HepG2 (cell line): ENCODE results near the gene CTNND2. TPM values are rescaled to one million over a fixed set of nuclear protein-coding genes. Genes with fewer than 3 reads are reported as not detected.

ENCODE experiments used
- ATAC-seq: fragments of 200-7000 bp; cut with Tn5 transposase; 3 replicates; pipeline ENCODE4 v1.9.1; 2020; ENCODE audit warnings: mild to moderate bottlenecking, moderate library complexity
- BruUV-seq: library from RNA; stranded (reverse); fragments of 400-500 nt; replicated peaks from 2 replicates; lab custom pipeline; 2021; lab: Mats Ljungman, UMichigan
- CTCF ChIA-PET: fragments of 300-600 bp; formaldehyde crosslinking; extraction: SDS; loops from one replicate; lab custom pipeline; 2021; ENCODE audit warnings: low total read pairs, inconsistent platforms, low intra/inter-chr PET ratio; lab: Yijun Ruan, JAX
- POLR2A ChIA-PET: fragments of 350-600 bp; sonication (Branson Sonifier 250); formaldehyde crosslinking; loops from one replicate; lab custom pipeline; 2020; ENCODE audit warnings: antibody characterized with exemption, inconsistent platforms; lab: Yijun Ruan, JAX
- DNase-seq: peaks from one replicate; pipeline ENCODE4 v3.0.0-alpha.2; 2015; ENCODE audit warnings: low spot score
- FAIRE-seq: peaks from 3 replicates; lab custom pipeline; 2011; peaks lifted over from hg19 to GRCh38; lab: Jason Lieb, UNC
- H2AFZ ChIP-seq: one replicate; pipeline ENCODE4 v1.6.1; 2011; ENCODE audit warnings: low read length, inconsistent platforms
- H3K27ac ChIP-seq: fragments of 300-600 bp; 3 replicates; pipeline ENCODE4 v1.8.0; 2011; ENCODE audit warnings: mixed run types, mild to moderate bottlenecking, mixed read lengths, low read length, inconsistent platforms; ENCODE audit not compliant: insufficient read depth; ENCODE audit errors: extremely low read length
- H3K27me3 ChIP-seq, 2 experiments: fragments of 200-600 bp in 1 of 2; 2 replicates in 1 of 2; 3 replicates in 1 of 2; pipeline versions ENCODE4 v1.6.0 to v1.8.0; 2011; ENCODE audit warnings: low read length in 2 of 2, mild to moderate bottlenecking in 2 of 2, moderate library complexity in 2 of 2, inconsistent platforms in 1 of 2; ENCODE audit not compliant: insufficient read depth in 2 of 2, control insufficient read depth in 1 of 2
- H3K36me3 ChIP-seq, 2 experiments: fragments of 200-600 bp in 1 of 2; replicated peaks in 1 of 2; 2 replicates in 1 of 2; 3 replicates in 1 of 2; pipeline versions ENCODE4 v1.5.1 to v1.8.0; 2011; ENCODE audit warnings: low read length in 2 of 2, inconsistent platforms in 1 of 2; ENCODE audit not compliant: insufficient read depth in 2 of 2, control insufficient read depth in 1 of 2
- H3K4me1 ChIP-seq: 2 replicates; pipeline ENCODE4 v1.5.1; 2012; ENCODE audit warnings: low read length, inconsistent platforms; ENCODE audit not compliant: insufficient read depth
- H3K4me2 ChIP-seq: 2 replicates; pipeline ENCODE4 v1.6.0; 2011; ENCODE audit warnings: low read depth, low read length, inconsistent platforms
- H3K4me3 ChIP-seq, 3 experiments: fragments of 200-600 bp in 1 of 3; sonication (generic), shearing (Covaris generic) in 1 of 3; replicated peaks in 1 of 3; 2 replicates each; pipeline ENCODE4 v1.5.1; 2011 to 2016; ENCODE audit warnings: low read length in 3 of 3, inconsistent platforms in 2 of 3, low read depth in 2 of 3, mild to moderate bottlenecking in 2 of 3, control low read depth in 1 of 3, mixed read lengths in 1 of 3; ENCODE audit not compliant: insufficient read depth in 1 of 3
- H3K79me2 ChIP-seq: one replicate; pipeline ENCODE4 v1.6.1; 2011; ENCODE audit warnings: low read length, inconsistent platforms; ENCODE audit not compliant: insufficient read depth
- H3K9ac ChIP-seq: 2 replicates; pipeline ENCODE4 v1.6.0; 2011; ENCODE audit warnings: mild to moderate bottlenecking, low read depth, low read length, inconsistent platforms; ENCODE audit not compliant: insufficient read depth
- H3K9me3 ChIP-seq: 2 replicates; pipeline ENCODE4 v1.5.1; 2012; ENCODE audit warnings: mild to moderate bottlenecking, low read length
- H4K20me1 ChIP-seq: 2 replicates; pipeline ENCODE4 v1.6.0; 2011; ENCODE audit warnings: inconsistent platforms, mild to moderate bottlenecking, low read length, moderate library complexity; ENCODE audit not compliant: insufficient read depth
- CCDC6 ChIP-seq: sonication (generic); formaldehyde crosslinking; IDR thresholded peaks from 2 replicates; pipeline ENCODE4 v1.8.1; 2022; ENCODE audit warnings: mild to moderate bottlenecking, missing genetic modification reagents, moderate library complexity
- DMAP1 ChIP-seq: IDR thresholded peaks from 2 replicates; pipeline ENCODE4 v1.6.1; 2016
- FOXC1 ChIP-seq: sonication (generic); formaldehyde crosslinking; IDR thresholded peaks from 2 replicates; pipeline ENCODE4 v1.8.0; 2022; ENCODE audit warnings: mild to moderate bottlenecking, missing genetic modification reagents, borderline replicate concordance
- GABPB1 ChIP-seq: IDR thresholded peaks from 2 replicates; pipeline ENCODE4 v1.6.1; 2016; ENCODE audit warnings: mild to moderate bottlenecking, missing genetic modification reagents, moderate library complexity, missing compliant biosample characterization
- IRF1 ChIP-seq: sonication (generic); formaldehyde crosslinking; IDR thresholded peaks from 2 replicates; pipeline ENCODE4 v1.4.0; 2020; ENCODE audit warnings: low read depth, mild to moderate bottlenecking, missing genetic modification reagents
- KLF6 ChIP-seq: IDR thresholded peaks from 2 replicates; pipeline ENCODE4 v1.8.0; 2016; ENCODE audit warnings: missing biosample characterization, missing genetic modification reagents
- MAFK ChIP-seq, 2 experiments: IDR thresholded peaks in 1 of 2; conservative IDR thresholded peaks in 1 of 2; 2 replicates each; pipeline ENCODE4 v1.6.1; 2011; ENCODE audit warnings: improper control_type of control experiment in 2 of 2, low read length in 2 of 2
- PAWR ChIP-seq: sonication (generic); formaldehyde crosslinking; IDR thresholded peaks from 2 replicates; pipeline ENCODE4 v1.4.0; 2020; ENCODE audit warnings: missing genetic modification reagents, mild to moderate bottlenecking, borderline replicate concordance
- POLR2AphosphoS2 ChIP-seq: IDR thresholded peaks from 2 replicates; pipeline ENCODE4 v1.6.1; 2011; ENCODE audit warnings: low read depth, low read length, improper control_type of control experiment
- RBAK ChIP-seq: sonication (generic); formaldehyde crosslinking; IDR thresholded peaks from 2 replicates; pipeline ENCODE4 v1.5.1; 2020; ENCODE audit warnings: mild to moderate bottlenecking, missing genetic modification reagents
- ZBTB1 ChIP-seq: sonication (generic); formaldehyde crosslinking; IDR thresholded peaks from 2 replicates; pipeline ENCODE4 v1.4.0; 2020; ENCODE audit warnings: missing genetic modification reagents, borderline replicate concordance
- ZC3H4 ChIP-seq: sonication (generic); formaldehyde crosslinking; IDR thresholded peaks from 2 replicates; pipeline ENCODE4 v1.4.0; 2020; ENCODE audit warnings: missing genetic modification reagents, borderline replicate concordance
- ZNF160 ChIP-seq: sonication (generic); formaldehyde crosslinking; IDR thresholded peaks from 2 replicates; pipeline ENCODE4 v1.8.0; 2022; ENCODE audit warnings: mild to moderate bottlenecking, inconsistent platforms, missing genetic modification reagents
- ZNF276 ChIP-seq: sonication (generic); formaldehyde crosslinking; IDR thresholded peaks from 2 replicates; pipeline ENCODE4 v1.4.0; 2020; ENCODE audit warnings: mild to moderate bottlenecking, low read depth, missing genetic modification reagents
- ZNF383 ChIP-seq: sonication (generic); formaldehyde crosslinking; IDR thresholded peaks from 2 replicates; pipeline ENCODE4 v1.4.0; 2020; ENCODE audit warnings: missing genetic modification reagents, mild to moderate bottlenecking, borderline replicate concordance
- ZNF768 ChIP-seq: sonication (generic); formaldehyde crosslinking; IDR thresholded peaks from 2 replicates; pipeline ENCODE4 v1.4.0; 2020; ENCODE audit warnings: missing genetic modification reagents
- ZNF792 ChIP-seq: IDR thresholded peaks from 2 replicates; pipeline ENCODE4 v1.6.1; 2016
- ZNF879 ChIP-seq: sonication (generic); formaldehyde crosslinking; IDR thresholded peaks from 2 replicates; pipeline ENCODE4 v1.8.1; 2023; ENCODE audit warnings: missing genetic modification reagents
- ZSCAN29 ChIP-seq: sonication (generic); formaldehyde crosslinking; conservative IDR thresholded peaks from 2 replicates; pipeline ENCODE4 v1.4.0; 2020; ENCODE audit warnings: mild to moderate bottlenecking, missing genetic modification reagents
- WGBS: methylation state at CpG from one replicate; pipeline ENCODE4 v1.1.6; 2017; ENCODE audit warnings: low lambda C conversion rate; 5-methylcytosine and 5-hydroxymethylcytosine counted together
- in situ Hi-C: cut with HindIII; loops from 2 replicates; pipeline ENCODE4 v1.10.0; 2017; ENCODE audit warnings: low pct_unique_long_range_greater_than_20kb; ENCODE audit not compliant: extremely low pct_ligation_motif_present
- intact Hi-C: fragments of 100-400 bp; cut with micrococcal nuclease; formaldehyde crosslinking; loops from one replicate; pipeline ENCODE4 v1.10.0; 2022; ENCODE audit not compliant: unreplicated experiment
- polyA plus RNA-seq, 8 experiments: library from polyadenylated mRNA; depleted of rRNA in 3 of 8; stranded (reverse) in 7 of 8; unstranded in 1 of 8; fragments of >200 nt; fragmentation: Illumina TruSeq in 4 of 8; extraction: Trizol in 4 of 8; gene quantifications; 2 replicates each; pipeline versions ENCODE4 v1.2.1 to v1.2.3, GENCODE V29; 2011 to 2016; ENCODE audit warnings: low read depth in 4 of 8, missing spikeins in 1 of 8, mixed read lengths in 1 of 8; ENCODE audit not compliant: insufficient read depth in 1 of 8
- total RNA-seq, 5 experiments: library from RNA; depleted of rRNA; stranded (reverse); fragments of >200 nt; fragmentation: Illumina TruSeq; extraction: Trizol; gene quantifications; 2 replicates each; pipeline ENCODE4 v1.2.3, GENCODE V29; 2016; ENCODE audit warnings: low read depth in 1 of 5
- TF ChIP-seq, protein P1 (sequence below): sonication (generic); formaldehyde crosslinking; IDR thresholded peaks from 2 replicates; pipeline ENCODE4 v1.4.0; 2020; ENCODE audit warnings: missing genetic modification reagents, low read depth, mild to moderate bottlenecking, borderline replicate concordance
- TF ChIP-seq, protein P2 (sequence below): sonication (generic); formaldehyde crosslinking; IDR thresholded peaks from 2 replicates; pipeline ENCODE4 v1.9.0; 2021; ENCODE audit warnings: missing genetic modification reagents, borderline replicate concordance

The CTNND2 gene
- total and polyA plus RNA-seq, 2 of the 13 experiments (the other 11 are each of a cell fraction or from before 2014, with no cell fraction given), result not detected

DNA sequence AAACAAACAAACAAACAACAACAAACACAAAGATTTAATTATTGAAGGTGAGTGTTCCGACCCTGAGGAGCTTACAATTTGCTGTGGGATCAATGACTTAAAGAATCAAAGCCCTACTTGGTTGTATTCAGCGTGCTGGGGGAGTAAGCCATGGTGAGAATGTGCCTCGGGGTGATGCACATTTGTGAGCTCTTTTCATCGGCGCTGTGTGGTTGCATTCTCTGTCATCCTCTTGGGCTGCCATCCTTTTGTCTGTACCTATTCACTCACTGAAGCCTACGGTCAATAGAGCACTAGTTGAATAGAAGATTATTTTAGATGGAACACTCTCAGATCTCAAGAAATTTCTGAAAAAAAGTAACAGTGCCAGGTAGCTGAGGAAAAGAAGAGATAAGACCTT, 203.9 kb downstream of the CTNND2 start (continued):
- no peak for TF ChIP-seq ZNF276 (CRISPR knock-in tag)
- no peak for TF ChIP-seq ZNF768 (CRISPR knock-in tag)
- no peak for TF ChIP-seq RBAK
- TF ChIP-seq ZNF383 (CRISPR knock-in tag), result no peak
- no peak for TF ChIP-seq CCDC6 (CRISPR knock-in tag)
- TF ChIP-seq IRF1 (CRISPR knock-in tag), result no peak
- no peak for TF ChIP-seq ZC3H4
- TF ChIP-seq ZNF879 (CRISPR knock-in tag), result no peak
- no peak for TF ChIP-seq MAFK (conservative IDR thresholded peaks at IDR 0.05 in 1 of 2, IDR thresholded peaks at IDR 0.05 in 1 of 2; ENCODE audit: low read length in 2 of 2)
- TF ChIP-seq PAWR (CRISPR knock-in tag), result no peak

- H3K4me1 ChIP-seq, result no peaks in the 10 kb centered on the region
- H3K4me2 ChIP-seq, result no peak overlapping the region
- POLR2A ChIA-PET, result no interaction called here
- CTCF ChIA-PET, result no interaction called here
- H3K9me3 ChIP-seq, result no peaks in the 10 kb centered on the region
- no peak overlapping the region for H3K9ac ChIP-seq
- BruUV-seq, result no TSS peak
- H3K27me3 ChIP-seq, result no peaks in the 10 kb centered on the region
- in situ Hi-C loops, result no loop called here
- no peak overlapping the region for H2AFZ ChIP-seq
- no peak for DNase-seq
- intact Hi-C loops, result no loop called here
- no peaks in the 10 kb centered on the region for H3K36me3 ChIP-seq
- no peak overlapping the region for H3K4me3 ChIP-seq
- no peak overlapping the region for H3K27ac ChIP-seq
- no peaks in the 10 kb centered on the region for H3K79me2 ChIP-seq
- no peak for ATAC-seq
- no peak for FAIRE-seq
- H4K20me1 ChIP-seq, result no peaks in the 10 kb centered on the region
- 34% methylated on average over 7 of the region's 7 CpGs for WGBS
- TF ChIP-seq GABPB1 (CRISPR knock-in tag) (no peak), DMAP1 (no peak), ZSCAN29 (no peak), POLR2AphosphoS2 (no peak), ZBTB1 (no peak), KLF6 (no peak), ZNF160 (CRISPR knock-in tag) (no peak), ZNF792 (CRISPR knock-in tag) (no peak), FOXC1 (CRISPR knock-in tag) (no peak)
- TF ChIP-seq, protein P1, sequence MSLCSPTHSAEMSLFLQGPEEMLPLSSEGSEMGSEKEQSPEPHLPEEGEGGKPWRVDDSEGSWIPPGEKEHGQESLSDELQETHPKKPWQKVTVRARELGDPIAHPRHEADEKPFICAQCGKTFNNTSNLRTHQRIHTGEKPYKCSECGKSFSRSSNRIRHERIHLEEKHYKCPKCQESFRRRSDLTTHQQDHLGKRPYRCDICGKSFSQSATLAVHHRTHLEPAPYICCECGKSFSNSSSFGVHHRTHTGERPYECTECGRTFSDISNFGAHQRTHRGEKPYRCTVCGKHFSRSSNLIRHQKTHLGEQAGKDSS (CRISPR knock-in tag), result no peak
- TF ChIP-seq, protein P2, sequence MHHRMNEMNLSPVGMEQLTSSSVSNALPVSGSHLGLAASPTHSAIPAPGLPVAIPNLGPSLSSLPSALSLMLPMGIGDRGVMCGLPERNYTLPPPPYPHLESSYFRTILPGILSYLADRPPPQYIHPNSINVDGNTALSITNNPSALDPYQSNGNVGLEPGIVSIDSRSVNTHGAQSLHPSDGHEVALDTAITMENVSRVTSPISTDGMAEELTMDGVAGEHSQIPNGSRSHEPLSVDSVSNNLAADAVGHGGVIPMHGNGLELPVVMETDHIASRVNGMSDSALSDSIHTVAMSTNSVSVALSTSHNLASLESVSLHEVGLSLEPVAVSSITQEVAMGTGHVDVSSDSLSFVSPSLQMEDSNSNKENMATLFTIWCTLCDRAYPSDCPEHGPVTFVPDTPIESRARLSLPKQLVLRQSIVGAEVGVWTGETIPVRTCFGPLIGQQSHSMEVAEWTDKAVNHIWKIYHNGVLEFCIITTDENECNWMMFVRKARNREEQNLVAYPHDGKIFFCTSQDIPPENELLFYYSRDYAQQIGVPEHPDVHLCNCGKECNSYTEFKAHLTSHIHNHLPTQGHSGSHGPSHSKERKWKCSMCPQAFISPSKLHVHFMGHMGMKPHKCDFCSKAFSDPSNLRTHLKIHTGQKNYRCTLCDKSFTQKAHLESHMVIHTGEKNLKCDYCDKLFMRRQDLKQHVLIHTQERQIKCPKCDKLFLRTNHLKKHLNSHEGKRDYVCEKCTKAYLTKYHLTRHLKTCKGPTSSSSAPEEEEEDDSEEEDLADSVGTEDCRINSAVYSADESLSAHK (CRISPR knock-in tag), result no peak
Observed at GRCh38 chr5:11692636-11693035, 211.6 kb downstream of the CTNND2 start.
